GM21423 (cell line): ENCODE measurements around the gene VENTX.

Experiments
- ATAC-seq: cut with Tn5 transposase; IDR thresholded peaks from one replicate; pipeline ENCODE4 v1.9.1; 2021; ENCODE audit warnings: mild to moderate bottlenecking, moderate library complexity; ENCODE audit not compliant: unreplicated experiment

The VENTX gene

GRCh38 chr10:133283931-133284330 is 46.3 kb downstream of the VENTX start:
- ATAC-seq, result no peak

DNA sequence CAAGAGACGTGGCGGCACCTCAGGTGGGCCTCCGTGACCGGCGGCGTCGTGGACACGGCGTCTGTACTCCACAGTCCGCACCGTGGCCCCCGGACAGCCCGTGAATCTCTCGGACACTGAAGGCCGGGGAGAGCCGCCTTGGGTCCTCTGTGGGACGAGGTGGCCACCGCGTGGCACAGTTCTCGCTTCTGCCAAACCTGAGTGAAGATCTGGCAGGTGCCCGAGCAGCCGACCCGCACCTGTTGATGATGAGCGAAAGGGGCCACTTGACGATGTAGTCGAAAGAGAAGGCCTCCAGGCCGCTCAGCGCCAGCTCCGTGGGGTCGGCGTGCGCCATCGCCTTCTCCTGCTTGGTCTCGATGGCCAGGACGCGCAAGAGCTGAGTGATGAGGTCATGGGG is 47.6 kb downstream of the VENTX start:
- ATAC-seq, result no peak

DNA sequence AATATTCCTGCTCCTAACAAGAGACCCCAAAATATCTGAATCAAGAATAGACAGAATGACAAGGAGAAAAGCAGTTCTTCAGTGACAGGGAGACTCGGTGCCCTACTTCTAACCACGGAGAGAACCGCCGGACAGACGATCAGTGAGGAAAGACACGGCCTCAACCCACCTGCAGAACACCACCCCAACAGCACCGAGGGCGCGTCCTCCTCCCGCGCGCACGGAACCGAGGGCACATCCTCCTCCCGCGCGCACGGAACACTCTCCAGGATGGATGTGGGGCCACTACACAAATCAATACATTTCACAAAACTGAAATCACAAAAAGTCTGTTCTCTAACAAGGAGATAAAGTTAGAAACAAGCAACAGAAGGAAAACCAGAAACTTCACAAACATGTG is 48.7 kb downstream of the VENTX start:
- no peak for ATAC-seq

DNA sequence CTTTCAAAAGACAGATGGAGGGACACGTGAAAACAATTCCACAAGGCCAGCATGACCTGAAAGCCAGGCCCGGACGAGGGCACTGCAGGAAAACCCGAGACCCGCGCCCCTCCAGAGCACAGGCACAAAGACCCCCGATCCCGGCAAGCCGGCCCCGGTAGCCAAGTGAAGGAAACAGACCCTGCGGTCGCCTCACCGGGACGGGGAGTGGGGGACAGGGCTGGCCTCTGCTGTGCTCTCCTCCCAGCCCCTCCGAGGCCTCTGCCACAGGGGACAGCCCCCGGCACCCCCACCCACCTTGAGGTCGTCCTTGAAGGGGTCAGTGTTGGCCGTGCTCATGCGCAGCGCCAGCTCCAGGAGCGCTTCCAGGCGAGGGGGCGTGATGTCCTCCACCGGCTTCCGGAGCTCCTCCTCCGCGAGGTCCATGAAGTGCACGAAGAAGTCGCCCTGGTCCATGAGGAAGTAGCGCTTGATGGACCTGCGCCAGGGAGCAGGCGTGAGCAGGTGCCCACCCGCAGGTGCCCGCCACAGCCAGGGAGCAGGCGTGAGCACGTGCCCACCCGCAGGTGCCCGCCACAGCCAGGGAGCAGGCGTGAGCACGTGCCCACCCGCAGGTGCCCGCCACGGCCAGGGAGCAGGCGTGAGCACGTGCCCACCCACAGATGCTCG is 50.3 kb downstream of the VENTX start:
- ATAC-seq, result no peak

GRCh38 chr10:133289761-133290160 is 52.1 kb downstream of the VENTX start:
- ATAC-seq, result no peak
